GM15510 (cell line): ENCODE measurements around the gene ANKMY1.

ENCODE experiments used
- POLR2A ChIP-seq: IDR thresholded peaks from 3 replicates; pipeline ENCODE4 v1.6.1; 2011; ENCODE audit warnings: borderline replicate concordance; ENCODE audit not compliant: insufficient read length; ENCODE audit errors: extremely low read depth

Gene ANKMY1

GRCh38 chr2:240449764-240450531 is 107.8 kb downstream of the ANKMY1 start:
- no peak for TF ChIP-seq POLR2A

GRCh38 chr2:240448387-240449274 is 109.2 kb downstream of the ANKMY1 start:
- no peak for TF ChIP-seq POLR2A

DNA sequence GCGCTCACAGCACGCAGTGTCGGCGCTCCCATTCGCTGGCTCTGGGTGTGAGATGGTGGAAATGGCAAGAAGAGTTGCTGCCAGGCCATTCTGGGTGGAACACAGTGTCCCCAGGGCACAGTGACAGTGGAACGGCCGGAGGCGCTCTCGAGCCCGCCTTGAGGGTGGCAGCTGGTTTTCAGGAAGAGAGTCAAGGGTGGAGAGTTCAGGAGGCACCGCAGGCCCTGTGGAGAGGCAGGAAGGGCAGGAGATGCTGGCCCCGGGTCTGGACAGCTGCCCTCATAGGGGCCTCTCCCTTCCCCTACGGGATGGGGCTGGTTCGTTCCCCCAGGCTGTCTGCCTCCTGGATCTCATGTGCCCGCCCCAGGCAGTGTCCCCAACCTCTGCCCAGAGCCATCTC is 109.9 kb downstream of the ANKMY1 start:
- no peak for TF ChIP-seq POLR2A

GRCh38 chr2:240447331-240447730 is 110.5 kb downstream of the ANKMY1 start:
- no peak for TF ChIP-seq POLR2A

DNA sequence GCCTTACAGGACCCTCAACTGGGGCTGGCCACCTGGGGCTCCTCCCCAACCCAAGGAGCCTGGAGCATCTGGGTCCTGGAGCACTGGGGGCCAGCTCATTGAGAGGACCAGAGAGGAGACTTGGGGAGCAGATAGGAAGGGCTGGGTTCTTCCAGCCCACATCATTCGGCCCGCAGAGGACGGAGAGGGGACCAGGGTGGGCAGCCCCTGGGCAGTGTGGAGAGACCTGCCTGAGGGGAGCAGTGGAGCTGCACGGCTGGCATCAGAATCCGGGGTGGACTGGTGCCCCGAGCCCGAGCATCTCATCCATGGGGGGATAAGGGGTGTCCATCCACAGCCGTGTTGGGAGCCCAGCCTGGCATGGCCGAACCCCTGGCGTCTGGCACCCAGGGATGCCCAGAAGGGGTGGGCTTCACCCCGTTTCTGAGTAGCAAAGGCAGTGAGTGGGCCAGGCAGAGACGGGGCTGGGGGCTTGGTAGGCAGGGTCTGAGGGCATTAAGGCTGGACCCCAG is 111.1 kb downstream of the ANKMY1 start:
- no peak for TF ChIP-seq POLR2A

DNA sequence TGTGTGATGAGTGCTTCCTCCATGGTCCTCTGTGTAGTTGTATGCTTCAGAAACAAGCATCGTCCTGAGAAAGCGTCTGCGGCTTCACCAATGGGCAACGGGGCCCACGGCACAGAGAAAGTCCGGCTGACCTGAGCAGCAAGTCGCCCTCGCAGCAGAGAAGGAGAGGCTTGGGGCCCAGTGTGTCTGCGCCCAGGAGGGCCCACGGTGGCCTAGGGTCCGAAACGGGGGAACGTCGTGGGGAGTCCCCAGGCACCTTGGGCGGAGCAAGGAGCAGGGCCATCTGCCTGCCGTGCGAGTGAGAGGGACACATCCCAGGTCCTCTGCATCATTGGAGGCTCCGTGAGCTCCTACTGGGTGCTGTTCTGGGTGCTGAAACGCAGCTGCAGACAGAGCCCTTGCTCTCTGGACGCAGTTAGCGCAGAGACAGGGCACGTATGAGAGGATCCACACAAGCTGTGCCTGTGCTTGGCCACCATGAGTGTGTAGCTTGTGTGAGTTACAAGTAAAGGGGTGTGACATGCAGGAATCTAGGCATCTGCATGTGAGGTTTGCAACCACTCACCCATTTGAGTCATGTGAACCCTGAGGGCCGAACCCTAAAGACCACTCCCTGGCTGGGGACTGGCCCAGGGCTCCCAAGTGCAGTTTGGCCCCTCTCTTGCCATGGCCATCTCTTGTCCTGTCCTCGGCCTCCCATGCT is 111.7 kb downstream of the ANKMY1 start:
- TF ChIP-seq POLR2A: no peak

GRCh38 chr2:240444464-240444863 is 113.3 kb downstream of the ANKMY1 start:
- no peak for TF ChIP-seq POLR2A

DNA sequence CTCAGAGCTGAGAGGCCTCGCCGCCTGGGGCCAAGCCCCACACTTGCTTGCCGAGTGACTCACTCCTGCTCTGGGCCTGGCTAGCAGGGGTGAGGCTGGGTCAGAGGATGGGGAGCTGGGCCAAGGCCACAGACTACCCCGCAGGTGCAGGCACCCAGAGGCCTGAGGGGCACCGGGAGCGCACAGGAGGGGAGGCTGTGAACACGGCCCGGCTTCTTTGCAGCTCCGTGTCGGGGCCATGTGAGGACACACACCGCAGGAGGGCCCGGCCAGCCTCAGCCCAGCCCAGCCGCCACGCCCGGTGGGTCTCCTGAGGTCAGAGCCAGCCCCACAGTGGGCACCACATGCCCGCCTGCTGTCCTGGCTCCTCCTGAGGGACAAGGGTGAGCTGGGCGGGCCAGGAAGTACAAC is 113.9 kb downstream of the ANKMY1 start:
- no peak for TF ChIP-seq POLR2A

DNA sequence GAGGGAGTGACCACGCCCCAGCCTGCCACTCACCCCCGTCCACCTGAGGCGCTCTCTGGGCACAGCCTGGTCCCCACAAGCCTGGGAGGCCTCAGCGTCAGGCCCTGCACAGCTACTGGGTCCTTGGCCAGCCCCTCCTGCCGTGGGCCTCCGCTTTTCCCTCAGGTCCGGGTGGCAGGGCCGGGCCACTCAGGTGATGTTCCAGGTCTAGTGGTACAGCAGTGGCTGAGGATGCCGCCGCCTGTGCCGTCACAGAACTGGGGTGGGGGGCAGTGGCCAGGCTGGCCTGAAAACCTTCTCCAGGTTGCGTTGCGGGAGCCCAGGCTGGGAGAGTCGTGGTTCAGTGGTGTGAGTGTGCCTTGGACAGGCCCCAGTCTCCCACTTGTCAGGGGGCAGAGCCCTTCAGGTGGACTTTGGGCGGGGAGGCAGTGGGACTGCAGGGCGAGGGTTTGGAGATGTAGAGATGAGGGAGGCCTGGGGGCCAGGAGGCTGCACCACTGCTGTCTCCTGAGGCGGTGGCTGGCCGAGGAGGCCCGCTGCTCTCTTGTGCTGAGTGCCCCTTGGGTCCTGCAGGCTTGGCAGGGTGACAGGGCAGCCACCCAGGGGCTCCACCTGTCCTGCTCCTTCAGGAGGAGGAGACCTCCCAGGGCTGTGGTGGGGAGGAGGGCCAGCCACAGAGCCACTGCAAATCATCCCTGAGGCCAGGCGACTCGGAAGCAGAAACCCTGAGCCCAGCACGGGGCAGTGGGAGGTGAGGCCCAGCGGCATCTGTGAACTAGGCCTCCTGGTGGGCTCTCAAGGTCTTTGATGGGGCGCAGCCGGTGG is 114.7 kb downstream of the ANKMY1 start:
- TF ChIP-seq POLR2A: no peak

DNA sequence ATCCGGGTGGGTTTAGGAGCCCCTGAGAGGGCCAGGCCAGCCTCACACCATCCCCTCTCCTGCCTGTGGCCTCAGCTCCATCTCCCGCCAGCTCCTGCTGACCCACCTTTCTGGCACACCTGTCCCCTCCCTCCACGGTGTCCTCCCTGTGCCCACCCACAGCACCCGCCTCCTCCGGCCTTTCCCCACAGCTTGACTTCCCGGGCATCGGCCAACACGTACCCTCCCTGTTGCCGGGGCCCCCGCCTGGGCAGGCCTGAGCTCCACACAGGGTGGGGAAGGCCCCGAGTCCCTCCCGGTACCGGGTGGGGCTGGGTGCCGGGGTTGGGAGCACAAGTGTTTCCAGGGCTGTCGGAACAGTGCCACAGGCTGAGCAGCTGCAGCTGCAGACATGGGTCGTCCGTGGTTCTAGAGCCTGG is 115.8 kb downstream of the ANKMY1 start:
- TF ChIP-seq POLR2A: no peak

GRCh38 chr2:240441326-240441992 is 116.3 kb downstream of the ANKMY1 start:
- TF ChIP-seq POLR2A: no peak

- TF ChIP-seq POLR2A: no peak
Observed at GRCh38 chr2:240440704-240441320, 117.0 kb downstream of the ANKMY1 start.

GRCh38 chr2:240440251-240440650 is 117.5 kb downstream of the ANKMY1 start:
- no peak for TF ChIP-seq POLR2A

- TF ChIP-seq POLR2A: no peak
Observed at GRCh38 chr2:240439698-240440151, 118.1 kb downstream of the ANKMY1 start.
